T-helper 2 cell treated with Interferon-gamma antibody and Interleukin-4, amounts not matched to agents 100 ng/mL and 5 ng/mL, for 36 hours (primary cell): ENCODE measurements around the gene B3GNT3. TPM values are rescaled to one million over a fixed set of nuclear protein-coding genes. Genes with fewer than 3 reads are reported as not detected.
"Not testable (repeated sequence)": the region's sequence is repeated elsewhere in the genome, so short reads cannot be mapped to it uniquely, and the experiment has no call there.

Source experiments
- intact Hi-C: fragments of 100-400 bp; cut with micrococcal nuclease; formaldehyde crosslinking; loops from one replicate; pipeline ENCODE4 v1.15.1; 2023
- total RNA-seq: library from RNA; stranded (reverse); gene quantifications from 2 replicates; pipeline ENCODE4 v1.2.3, GENCODE V29; 2022

B3GNT3 gene
- total RNA-seq, 1 donor from 2014 or later = not detected

- intact Hi-C loops = no loop called here
Measured at GRCh38 chr19:17796013-17796837, 1.3 kb downstream of the B3GNT3 start.

- intact Hi-C loops = no loop called here
Measured at GRCh38 chr19:17796838-17797423, 2.0 kb downstream of the B3GNT3 start.

GRCh38 chr19:17797424-17798201 is 2.7 kb downstream of the B3GNT3 start:
- intact Hi-C loops = no loop called here

GRCh38 chr19:17798599-17798998 is 3.7 kb downstream of the B3GNT3 start:
- intact Hi-C loops = not testable (repeated sequence)

GRCh38 chr19:17802137-17802858 is 7.4 kb downstream of the B3GNT3 start:
- intact Hi-C loops = no loop called here

- intact Hi-C loops = no loop called here
Measured at GRCh38 chr19:17803264-17803896, 8.4 kb downstream of the B3GNT3 start.

- intact Hi-C loops = no loop called here
Measured at GRCh38 chr19:17805427-17805826, 10.5 kb downstream of the B3GNT3 start.

GRCh38 chr19:17806945-17807344 is 12.0 kb downstream of the B3GNT3 start:
- intact Hi-C loops = no loop called here

GRCh38 chr19:17807731-17808316 is 12.9 kb downstream of the B3GNT3 start:
- intact Hi-C loops = no loop called here

- intact Hi-C loops = no loop called here
Measured at GRCh38 chr19:17811103-17811502, 16.2 kb downstream of the B3GNT3 start.

- intact Hi-C loops = no loop called here
Measured at GRCh38 chr19:17811681-17812080, 16.7 kb downstream of the B3GNT3 start.

GRCh38 chr19:17812099-17812498 is 17.2 kb downstream of the B3GNT3 start:
- intact Hi-C loops = no loop called here

GRCh38 chr19:17817668-17818363 is 22.9 kb downstream of the B3GNT3 start:
- intact Hi-C loops = no loop called here

GRCh38 chr19:17821190-17821589 is 26.3 kb downstream of the B3GNT3 start, which contains the start of gene INSL3:
TSS of gene INSL3 (minus strand) at chr19:17821519. CDS start at chr19:17821506, 13 bp downstream.
- intact Hi-C loops = no loop called here

GRCh38 chr19:17824339-17824738 is 29.4 kb downstream of the B3GNT3 start:
- intact Hi-C loops = no loop called here

GRCh38 chr19:17826508-17827056 is 31.6 kb downstream of the B3GNT3 start:
- intact Hi-C loops = no loop called here

- intact Hi-C loops = no loop called here
Measured at GRCh38 chr19:17829855-17830566, 35.1 kb downstream of the B3GNT3 start.

GRCh38 chr19:17830567-17831418 is 35.9 kb downstream of the B3GNT3 start:
- intact Hi-C loops = no loop called here
